GM12878 (cell line): ENCODE measurements around the gene PRKCB. TPM values are rescaled to one million over a fixed set of nuclear protein-coding genes. Genes with fewer than 3 reads are reported as not detected.

Experiments used
- ATAC-seq: fragments of 200-7000 bp; cut with Tn5 transposase; 3 replicates; pipeline ENCODE4 v1.9.1; 2020; ENCODE audit warnings: mild to moderate bottlenecking, moderate library complexity
- BruUV-seq: library from RNA; stranded (reverse); fragments of 400-500 nt; replicated peaks from 2 replicates; lab custom pipeline; 2021; lab: Mats Ljungman, UMichigan
- CTCF ChIA-PET: fragments of 300-600 bp; sonication (Branson Sonifier 250); formaldehyde crosslinking; extraction: SDS; loops from one replicate; lab custom pipeline; 2021; ENCODE audit warnings: inconsistent platforms; lab: Yijun Ruan, JAX
- POLR2A ChIA-PET: fragments of 350-600 bp; formaldehyde crosslinking; extraction: SDS; loops from one replicate; lab custom pipeline; 2021; ENCODE audit warnings: inconsistent platforms; lab: Charles Lee
- RAD21 ChIA-PET: fragments of 300-600 bp; sonication (Branson Sonifier 250); formaldehyde crosslinking; loops from one replicate; lab custom pipeline; 2023; ENCODE audit warnings: antibody characterized with exemption; ENCODE audit not compliant: unreplicated experiment; lab: Charles Lee
- SMC1A ChIA-PET: fragments of 300-600 bp; sonication (Branson Sonifier 250); formaldehyde crosslinking; loops from one replicate; lab custom pipeline; 2023; ENCODE audit not compliant: unreplicated experiment, uncharacterized antibody; lab: Charles Lee
- DNase-seq: peaks from one replicate; pipeline ENCODE4 v3.0.0-alpha.2; 2011; ENCODE audit warnings: low read depth, low spot score
- FAIRE-seq: peaks from 3 replicates; lab custom pipeline; 2011; peaks lifted over from hg19 to GRCh38; lab: Jason Lieb, UNC
- H2AFZ ChIP-seq: 2 replicates; pipeline ENCODE4 v1.6.0; 2011; ENCODE audit warnings: low read depth, low read length, control low read depth; ENCODE audit not compliant: control insufficient read depth
- H3K27ac ChIP-seq: 2 replicates; pipeline ENCODE4 v1.5.1; 2011; ENCODE audit warnings: control low read depth; ENCODE audit not compliant: control insufficient read depth, insufficient read depth
- H3K27me3 ChIP-seq, 2 experiments: replicated peaks in 1 of 2; 2 replicates each; pipeline versions ENCODE4 v1.6.0 to v1.6.1; 2011; ENCODE audit warnings: low read length in 1 of 2; ENCODE audit not compliant: control insufficient read depth in 2 of 2, insufficient read depth in 2 of 2
- H3K36me3 ChIP-seq, 2 experiments: 2 replicates each; pipeline ENCODE4 v1.5.1; 2011; ENCODE audit warnings: low read length in 1 of 2; ENCODE audit not compliant: control insufficient read depth in 2 of 2, insufficient read depth in 2 of 2
- H3K4me1 ChIP-seq: 2 replicates; pipeline ENCODE4 v1.6.1; 2011; ENCODE audit warnings: mild to moderate bottlenecking, low read length, moderate library complexity, mixed read lengths; ENCODE audit not compliant: control insufficient read depth, insufficient read depth
- H3K4me2 ChIP-seq: 2 replicates; pipeline ENCODE4 v1.6.0; 2011; ENCODE audit warnings: control low read depth; ENCODE audit not compliant: control insufficient read depth, insufficient read depth
- H3K4me3 ChIP-seq: fragments of 200-600 bp; sonication (generic); 2 replicates; pipeline ENCODE4 v1.5.1; 2016
- H3K79me2 ChIP-seq: 2 replicates; pipeline ENCODE4 v1.6.0; 2011; ENCODE audit warnings: low read length; ENCODE audit not compliant: control insufficient read depth, insufficient read depth
- H3K9ac ChIP-seq: 2 replicates; pipeline ENCODE4 v1.8.0; 2011; ENCODE audit warnings: low read length, control low read depth, mixed read lengths; ENCODE audit not compliant: control insufficient read depth, insufficient read depth
- H3K9me3 ChIP-seq: replicated peaks from 3 replicates; pipeline ENCODE4 v1.5.1; 2011; ENCODE audit warnings: mild to moderate bottlenecking, low read length; ENCODE audit not compliant: control insufficient read depth, insufficient read depth
- H4K20me1 ChIP-seq: 2 replicates; pipeline ENCODE4 v1.6.0; 2011; ENCODE audit not compliant: control insufficient read depth, insufficient read depth
- ASH2L ChIP-seq: fragments of 300-600, 200-600 bp; sonication (generic); IDR thresholded peaks from 2 replicates; pipeline ENCODE4 v1.6.1; 2017; ENCODE audit warnings: low read depth, mild to moderate bottlenecking, borderline replicate concordance
- BHLHE40 ChIP-seq, 2 experiments: fragments of 450-650 bp in 1 of 2; IDR thresholded peaks; 2 replicates each; pipeline ENCODE4 v1.6.1; 2011 to 2017; ENCODE audit warnings: low read depth in 2 of 2, borderline replicate concordance in 1 of 2, improper control_type of control experiment in 1 of 2, low read length in 1 of 2, mild to moderate bottlenecking in 1 of 2
- CBFB ChIP-seq: IDR thresholded peaks from 2 replicates; pipeline ENCODE4 v1.6.1; 2016; ENCODE audit warnings: antibody characterized with exemption, low read depth
- FOS ChIP-seq: IDR thresholded peaks from 3 replicates; pipeline ENCODE4 v1.6.1; 2011; ENCODE audit warnings: borderline replicate concordance; ENCODE audit not compliant: insufficient read length; ENCODE audit errors: extremely low read depth
- GATAD2B ChIP-seq: fragments of 450-650 bp; conservative IDR thresholded peaks from 2 replicates; pipeline ENCODE4 v1.6.1; 2017; ENCODE audit warnings: low read depth, mild to moderate bottlenecking, moderate library complexity
- HDAC2 ChIP-seq: fragments of 200-600 bp; sonication (generic); IDR thresholded peaks from 2 replicates; pipeline ENCODE4 v1.6.1; 2017
- LARP7 ChIP-seq: fragments of 450-650 bp; IDR thresholded peaks from 2 replicates; pipeline ENCODE4 v1.6.1; 2017; ENCODE audit warnings: mild to moderate bottlenecking
- STAT3 ChIP-seq: IDR thresholded peaks from 2 replicates; pipeline ENCODE4 v1.6.1; 2011; ENCODE audit warnings: low read depth, low read length, improper control_type of control experiment
- ZNF274 ChIP-seq: IDR thresholded peaks from one replicate; pipeline ENCODE4 v1.8.0; 2011; ENCODE audit not compliant: insufficient read length, insufficient read depth
- ZNF384 ChIP-seq: IDR thresholded peaks from 2 replicates; pipeline ENCODE4 v1.6.1; 2012; ENCODE audit warnings: low read depth, mild to moderate bottlenecking, low read length, improper control_type of control experiment, borderline replicate concordance
- WGBS: methylation state at CpG from one replicate; pipeline ENCODE4 v1.1.6; 2016; ENCODE audit warnings: low lambda C conversion rate; ENCODE audit not compliant: insufficient replicate concordance, insufficient coverage; ENCODE audit errors: missing lambda C conversion rate; 5-methylcytosine and 5-hydroxymethylcytosine counted together
- in situ Hi-C: fragments of 300-500 bp; cut with MboI; formaldehyde crosslinking; loops from 9 replicates; pipeline ENCODE4 v1.14.3; 2018; ENCODE audit warnings: mixed read lengths
- intact Hi-C: fragments of 100-400 bp; cut with micrococcal nuclease; formaldehyde crosslinking; loops from one replicate; pipeline ENCODE4 v1.14.2; 2022; ENCODE audit not compliant: unreplicated experiment
- polyA plus RNA-seq, 11 experiments: library from polyadenylated mRNA; depleted of rRNA in 4 of 11; unstranded in 6 of 11; stranded (reverse) in 5 of 11; fragments of >200 nt; fragmentation: Nextera tagmentation in 4 of 11; fragmentation: Illumina TruSeq in 1 of 11; extraction: Ambion mirVana in 4 of 11; extraction: Trizol in 1 of 11; gene quantifications; 1 replicate in 1 of 11; 2 replicates in 10 of 11; pipeline versions ENCODE4 v1.2.1 to v1.2.3, GENCODE V29; 2011 to 2016; ENCODE audit warnings: inconsistent platforms in 2 of 11, missing spikeins in 2 of 11, low read depth in 1 of 11
- total RNA-seq, 4 experiments: library from RNA; depleted of rRNA in 3 of 4; stranded (reverse); fragments of >200 nt in 3 of 4; fragmentation: Illumina TruSeq in 1 of 4; extraction: Trizol in 1 of 4; gene quantifications; 2 replicates each; pipeline versions ENCODE4 v1.2.1 to v1.2.3, GENCODE V29; 2013 to 2021
- TF ChIP-seq, protein P1 (sequence below): fragments of 450-650 bp; conservative IDR thresholded peaks from 2 replicates; pipeline ENCODE4 v1.6.1; 2017; ENCODE audit warnings: mild to moderate bottlenecking, moderate library complexity

Gene PRKCB
- total and polyA plus RNA-seq, 10 of the 15 experiments (the other 5 are each of a cell fraction or from before 2014, with no cell fraction given): 21.4 to 158 (median 97.3) TPM

DNA sequence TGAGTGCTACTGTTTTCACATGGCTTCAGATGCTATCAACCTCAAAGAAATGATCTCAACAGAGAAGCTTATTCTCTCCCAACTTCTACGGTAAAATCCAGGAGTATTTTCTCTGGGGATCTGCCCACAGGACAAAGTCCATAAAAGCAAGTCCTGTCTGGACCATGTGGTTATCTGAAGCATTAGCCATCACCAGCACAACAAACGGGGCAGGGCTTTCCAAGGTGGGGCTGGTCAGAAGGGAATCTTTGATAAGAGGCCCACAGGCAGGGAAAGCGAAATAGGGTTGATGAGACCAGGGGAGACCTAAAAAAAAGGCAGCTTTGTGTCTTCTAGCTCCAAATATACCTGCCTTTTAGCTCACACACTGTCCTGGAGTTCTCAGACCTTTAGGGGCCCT is 381.7 kb downstream of the PRKCB start:
- no peaks in the 10 kb centered on the region for H3K9me3 ChIP-seq
- no peak overlapping the region for H3K4me3 ChIP-seq
- no peak overlapping the region for H2AFZ ChIP-seq
- intact Hi-C loops (no loop called here), in situ Hi-C loops (no loop called here)
- no peaks in the 10 kb centered on the region for H3K4me1 ChIP-seq
- no peak for ATAC-seq
- H4K20me1 ChIP-seq: no peaks in the 10 kb centered on the region
- ChIA-PET CTCF (no interaction called here), SMC1A (no interaction called here), RAD21 (no interaction called here)
- WGBS: 88% methylated on average over 3 of the region's 3 CpGs
- FAIRE-seq: no peak
- peaks cover 0 to 33% of the 10 kb centered on the region in 2 experiments; a peak in 3 of 4 replicates for H3K36me3 ChIP-seq
- H3K27me3 ChIP-seq: no peaks in the 10 kb centered on the region
- TF ChIP-seq ZNF274 (no peak), FOS (no peak), HDAC2 (no peak), LARP7 (no peak), GATAD2B (no peak), ASH2L (no peak), ZNF384 (no peak), STAT3 (no peak), BHLHE40 (IDR thresholded peaks at IDR 0.05; ENCODE audit: borderline replicate concordance in 1 of 2, low read depth in 2 of 2, low read length in 1 of 2) (no peak), CBFB (no peak)
- TF ChIP-seq, protein P1, sequence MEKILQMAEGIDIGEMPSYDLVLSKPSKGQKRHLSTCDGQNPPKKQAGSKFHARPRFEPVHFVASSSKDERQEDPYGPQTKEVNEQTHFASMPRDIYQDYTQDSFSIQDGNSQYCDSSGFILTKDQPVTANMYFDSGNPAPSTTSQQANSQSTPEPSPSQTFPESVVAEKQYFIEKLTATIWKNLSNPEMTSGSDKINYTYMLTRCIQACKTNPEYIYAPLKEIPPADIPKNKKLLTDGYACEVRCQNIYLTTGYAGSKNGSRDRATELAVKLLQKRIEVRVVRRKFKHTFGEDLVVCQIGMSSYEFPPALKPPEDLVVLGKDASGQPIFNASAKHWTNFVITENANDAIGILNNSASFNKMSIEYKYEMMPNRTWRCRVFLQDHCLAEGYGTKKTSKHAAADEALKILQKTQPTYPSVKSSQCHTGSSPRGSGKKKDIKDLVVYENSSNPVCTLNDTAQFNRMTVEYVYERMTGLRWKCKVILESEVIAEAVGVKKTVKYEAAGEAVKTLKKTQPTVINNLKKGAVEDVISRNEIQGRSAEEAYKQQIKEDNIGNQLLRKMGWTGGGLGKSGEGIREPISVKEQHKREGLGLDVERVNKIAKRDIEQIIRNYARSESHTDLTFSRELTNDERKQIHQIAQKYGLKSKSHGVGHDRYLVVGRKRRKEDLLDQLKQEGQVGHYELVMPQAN: no peak
- TF ChIP-seq, all 136 proteins: peak for 0
- no peak for DNase-seq
- POLR2A ChIA-PET: no interaction called here
- Histone ChIP-seq H3K79me2 (no peaks in the 10 kb centered on the region), H3K27ac (no peak overlapping the region), H3K9ac (no peak overlapping the region), H3K4me2 (no peak overlapping the region)
- no TSS peak for BruUV-seq
